NB4 (cell line): Measurements from ENCODE around the gene CDC42BPG.

Experiments
- DNase-seq: peaks from one replicate; pipeline ENCODE4 v3.0.0; 2010; ENCODE audit warnings: low read depth
- H3K4me3 ChIP-seq: one replicate; pipeline ENCODE4 v1.5.1; 2011; ENCODE audit warnings: mild to moderate bottlenecking, low read depth, low read length, moderate library complexity
- MYC ChIP-seq: IDR thresholded peaks from 2 replicates; pipeline ENCODE4 v1.6.1; 2011; ENCODE audit warnings: low read depth, low read length
- POLR2A ChIP-seq: IDR thresholded peaks from 2 replicates; pipeline ENCODE4 v1.6.1; 2011; ENCODE audit warnings: mild to moderate bottlenecking; ENCODE audit not compliant: insufficient read length; ENCODE audit errors: extremely low read depth
- TF ChIP-seq, protein P1 (sequence below): IDR thresholded peaks from 2 replicates; pipeline ENCODE4 v1.6.1; 2011; ENCODE audit warnings: low read depth, low read length
- TF ChIP-seq, protein P2 (sequence below): IDR thresholded peaks from one replicate; pipeline ENCODE4 v1.5.1; 2012; ENCODE audit warnings: low read depth, low read length

Gene CDC42BPG

DNA sequence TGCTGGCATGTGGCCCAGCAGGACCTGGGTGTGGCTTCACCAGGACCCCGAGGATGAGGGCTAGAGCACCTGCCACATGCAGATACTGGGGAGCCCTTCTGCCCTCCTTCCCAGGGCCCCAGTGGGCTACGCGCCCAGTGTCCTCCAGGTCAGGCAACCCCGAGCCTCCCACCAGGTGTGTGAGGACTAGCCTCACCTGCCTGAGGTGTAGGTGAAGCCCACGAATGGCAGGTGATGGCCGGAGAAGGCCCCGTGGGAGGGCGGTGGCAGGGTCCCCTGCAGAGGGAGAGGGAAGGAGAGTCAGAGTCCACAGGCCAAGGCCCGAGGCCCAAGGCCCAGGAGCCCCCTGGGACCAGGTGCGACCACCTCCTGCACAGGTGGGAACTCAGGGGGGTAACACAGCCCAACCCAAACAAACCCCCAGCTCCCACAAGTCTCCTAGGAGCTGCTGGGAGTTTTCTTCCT, 6.5 kb downstream of the CDC42BPG start:
- TF ChIP-seq, protein P1, sequence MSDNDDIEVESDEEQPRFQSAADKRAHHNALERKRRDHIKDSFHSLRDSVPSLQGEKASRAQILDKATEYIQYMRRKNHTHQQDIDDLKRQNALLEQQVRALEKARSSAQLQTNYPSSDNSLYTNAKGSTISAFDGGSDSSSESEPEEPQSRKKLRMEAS, result no peak
- TF ChIP-seq, protein P2, sequence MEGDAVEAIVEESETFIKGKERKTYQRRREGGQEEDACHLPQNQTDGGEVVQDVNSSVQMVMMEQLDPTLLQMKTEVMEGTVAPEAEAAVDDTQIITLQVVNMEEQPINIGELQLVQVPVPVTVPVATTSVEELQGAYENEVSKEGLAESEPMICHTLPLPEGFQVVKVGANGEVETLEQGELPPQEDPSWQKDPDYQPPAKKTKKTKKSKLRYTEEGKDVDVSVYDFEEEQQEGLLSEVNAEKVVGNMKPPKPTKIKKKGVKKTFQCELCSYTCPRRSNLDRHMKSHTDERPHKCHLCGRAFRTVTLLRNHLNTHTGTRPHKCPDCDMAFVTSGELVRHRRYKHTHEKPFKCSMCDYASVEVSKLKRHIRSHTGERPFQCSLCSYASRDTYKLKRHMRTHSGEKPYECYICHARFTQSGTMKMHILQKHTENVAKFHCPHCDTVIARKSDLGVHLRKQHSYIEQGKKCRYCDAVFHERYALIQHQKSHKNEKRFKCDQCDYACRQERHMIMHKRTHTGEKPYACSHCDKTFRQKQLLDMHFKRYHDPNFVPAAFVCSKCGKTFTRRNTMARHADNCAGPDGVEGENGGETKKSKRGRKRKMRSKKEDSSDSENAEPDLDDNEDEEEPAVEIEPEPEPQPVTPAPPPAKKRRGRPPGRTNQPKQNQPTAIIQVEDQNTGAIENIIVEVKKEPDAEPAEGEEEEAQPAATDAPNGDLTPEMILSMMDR, result no peak
- TF ChIP-seq POLR2A (no peak), MYC (no peak)

DNA sequence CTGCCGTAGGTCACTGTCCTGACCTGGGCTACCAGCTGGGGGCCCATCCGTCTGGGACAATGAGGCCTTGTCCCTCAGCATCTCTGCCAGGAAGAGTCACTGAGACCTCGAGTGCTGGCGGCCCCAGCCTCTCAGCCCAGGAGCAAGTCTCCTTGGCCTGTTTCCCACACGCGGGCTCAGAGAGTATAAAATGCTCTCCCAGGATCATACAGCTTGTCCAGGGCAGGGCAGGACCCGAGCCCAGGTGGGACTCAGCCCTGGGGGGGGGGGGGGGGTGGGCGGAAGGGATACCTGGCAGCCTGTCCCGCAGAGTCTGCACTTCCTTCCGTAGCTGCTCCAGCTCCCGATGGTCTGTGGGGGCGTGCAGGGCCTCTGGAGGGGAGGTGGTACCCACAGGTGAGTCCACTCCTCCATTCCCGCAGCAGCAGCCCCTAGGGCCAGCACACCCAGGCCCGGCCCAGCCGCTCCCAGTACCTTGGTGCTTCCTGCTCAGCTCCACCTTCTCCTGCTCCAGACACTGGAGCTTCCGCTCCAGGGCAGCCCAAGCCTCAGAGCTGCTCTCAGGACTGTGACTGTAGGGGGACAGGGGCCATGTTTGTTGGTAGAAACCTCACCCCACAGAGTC, 7.9 kb downstream of the CDC42BPG start:
- H3K4me3 ChIP-seq, result no peak overlapping the region
- no peak for TF ChIP-seq POLR2A
- TF ChIP-seq MYC, result no peak
- TF ChIP-seq, protein P1, result no peak
- no peak for DNase-seq

More for the DNA sequence above, 6.5 kb downstream of the CDC42BPG start:
- H3K4me3 ChIP-seq, result no peak overlapping the region
- DNase-seq, result no peak

DNA sequence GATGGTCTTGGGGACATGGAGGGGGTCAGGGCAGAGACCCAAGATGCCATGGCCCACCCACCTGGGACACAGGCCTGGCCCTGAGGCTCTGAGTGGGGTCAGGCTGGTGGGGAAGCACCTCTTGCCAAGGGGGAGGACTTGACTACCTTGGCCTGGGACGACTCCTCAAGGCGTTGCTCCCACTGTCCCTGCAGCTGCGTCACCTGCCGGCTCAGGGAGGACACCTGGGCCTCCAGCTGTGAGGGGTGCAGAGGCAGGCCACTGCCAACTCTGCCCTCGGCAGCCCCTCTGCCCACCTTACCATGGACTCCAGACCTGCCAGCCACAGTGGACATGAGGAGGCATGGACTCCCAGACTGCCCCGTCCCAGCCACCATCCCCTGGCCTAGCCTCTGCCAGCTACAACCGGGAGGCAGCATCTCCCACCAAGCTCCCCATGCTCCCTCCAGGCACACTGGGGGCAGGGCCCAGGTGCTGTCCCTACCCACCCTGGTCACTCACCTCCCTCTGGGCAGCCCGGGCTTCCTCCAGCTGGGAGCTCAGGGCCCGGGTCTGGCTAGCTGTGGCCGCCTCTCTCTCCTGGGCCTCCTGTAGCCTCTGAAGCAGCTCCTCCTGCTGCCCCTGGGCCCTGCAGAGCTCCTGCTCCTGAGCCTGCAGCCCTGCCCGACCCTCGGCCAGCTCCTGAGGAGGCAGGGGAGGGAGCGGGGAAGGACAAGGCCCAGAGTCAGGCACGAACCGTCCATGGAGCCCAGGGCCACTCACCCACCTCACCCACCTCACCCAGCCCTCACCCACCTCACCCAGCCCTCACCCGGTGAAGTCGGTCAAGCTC, 8.6 kb downstream of the CDC42BPG start:
- DNase-seq, result no peak
- TF ChIP-seq MYC (no peak), POLR2A (no peak)
- TF ChIP-seq, protein P2, result no peak
- TF ChIP-seq, protein P1, result no peak
- H3K4me3 ChIP-seq, result no peak overlapping the region

DNA sequence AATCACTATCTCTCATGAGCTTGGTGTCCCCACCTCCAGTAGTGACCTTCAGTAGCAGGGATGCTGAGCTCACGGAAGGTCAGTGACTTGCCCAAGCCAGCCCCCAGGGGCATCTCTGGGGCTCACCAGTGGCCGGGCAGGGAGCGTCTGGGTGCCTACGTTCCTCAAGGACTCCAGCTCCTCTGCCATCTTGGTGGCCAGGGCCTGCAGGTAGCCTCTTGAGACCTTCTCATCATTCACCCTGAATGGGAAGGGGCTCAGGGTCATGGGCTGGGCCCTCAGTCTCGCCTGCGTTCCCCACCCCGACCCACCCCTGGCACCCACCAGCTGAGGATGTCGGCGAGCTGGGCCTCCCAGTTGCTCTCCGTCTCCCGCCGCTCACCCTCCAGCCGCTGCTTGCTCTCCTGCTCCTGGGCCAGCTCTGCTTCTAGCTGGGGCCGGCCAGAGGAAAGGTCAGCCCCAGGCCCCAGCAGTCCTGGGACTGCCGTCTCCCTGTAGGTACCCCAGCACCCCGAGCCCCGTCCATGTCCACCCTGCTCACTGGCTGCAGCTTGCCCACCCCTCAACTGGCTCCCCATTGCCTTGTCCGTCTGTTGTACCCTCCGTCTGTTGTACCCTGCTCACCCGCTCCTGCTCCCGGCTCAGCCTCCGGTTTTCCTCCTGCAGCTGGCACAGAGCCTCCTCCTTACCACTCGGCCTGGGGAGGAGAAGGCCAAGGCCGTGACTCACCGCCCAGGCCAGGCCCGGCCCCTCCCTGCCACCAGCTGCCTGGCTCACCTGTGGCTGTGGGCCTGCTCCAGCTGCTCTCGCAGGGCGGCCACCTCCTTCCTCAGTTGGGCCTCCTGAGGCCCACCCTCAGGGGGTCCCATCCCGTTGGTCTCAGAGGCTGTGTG, 9.5 kb downstream of the CDC42BPG start:
- TF ChIP-seq, protein P2, result no peak
- TF ChIP-seq POLR2A (no peak), MYC (no peak)
- TF ChIP-seq, protein P1, result no peak
- no peak overlapping the region for H3K4me3 ChIP-seq
- DNase-seq, result no peak

DNA sequence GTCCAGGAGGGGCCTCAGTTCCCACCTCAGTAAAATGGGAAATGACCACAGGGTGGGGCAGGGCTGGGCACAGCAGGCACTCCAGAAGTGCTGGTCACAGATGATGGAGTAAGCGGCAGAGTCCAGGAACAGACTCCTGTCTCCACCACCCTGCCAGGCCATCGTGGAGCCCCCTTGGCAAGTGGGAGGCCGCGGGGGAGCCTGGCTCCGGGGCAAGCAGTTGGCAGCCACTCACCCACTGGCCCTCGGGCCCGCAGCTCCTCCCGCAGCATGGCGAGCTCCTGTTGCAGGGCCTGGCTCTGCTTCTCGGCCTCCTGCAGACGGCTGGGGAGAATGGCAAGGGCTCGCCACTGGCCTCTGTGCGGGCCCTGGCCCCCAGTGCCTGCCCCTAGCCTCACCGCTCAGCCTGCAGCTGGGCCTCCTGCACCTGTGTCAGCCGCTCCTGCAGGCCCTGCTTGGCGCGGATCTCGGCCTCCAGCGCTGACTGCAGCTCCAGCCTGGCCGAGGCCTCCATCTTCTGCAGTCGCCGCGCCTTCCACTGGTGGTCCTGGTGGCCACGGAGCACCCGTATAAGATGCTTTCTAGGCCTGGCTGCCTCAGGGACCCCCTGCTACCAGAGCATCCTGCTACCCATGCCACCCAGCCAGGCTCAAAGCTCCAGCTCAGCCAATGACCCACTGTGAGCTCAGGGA, 10.3 kb downstream of the CDC42BPG start:
- no peak for DNase-seq
- H3K4me3 ChIP-seq, result no peak overlapping the region
- TF ChIP-seq POLR2A (no peak), MYC (no peak)
- TF ChIP-seq, protein P1, result no peak
- TF ChIP-seq, protein P2, result no peak
